Effector memory CD4-positive, alpha-beta T cell (primary cell): ENCODE data around the gene ATXN1.
"Not testable (repeated sequence)": the region's sequence is repeated elsewhere in the genome, so short reads cannot be mapped to it uniquely, and the experiment has no call there.

Experiments used
- DNase-seq, 3 donors: peaks; one replicate each; pipeline ENCODE4 v3.0.0-alpha.2; 2020
- H3K27ac ChIP-seq: 2 replicates; pipeline ENCODE4 v1.7.0; 2013; ENCODE audit warnings: mild to moderate bottlenecking, low read length, moderate library complexity; ENCODE audit not compliant: insufficient read depth, poor library complexity, severe bottlenecking
- H3K27me3 ChIP-seq: replicated peaks from 2 replicates; pipeline ENCODE4 v1.7.0; 2013; ENCODE audit warnings: mild to moderate bottlenecking, low read length; ENCODE audit not compliant: insufficient read depth, control insufficient read depth, poor library complexity, severe bottlenecking
- H3K36me3 ChIP-seq: 2 replicates; pipeline ENCODE4 v1.7.0; 2013; ENCODE audit warnings: mild to moderate bottlenecking, low read length, moderate library complexity; ENCODE audit not compliant: control insufficient read depth, insufficient read depth
- H3K4me1 ChIP-seq: 2 replicates; pipeline ENCODE4 v1.7.0; 2013; ENCODE audit warnings: low read length, mild to moderate bottlenecking; ENCODE audit not compliant: control insufficient read depth, insufficient read depth, poor library complexity, severe bottlenecking
- H3K4me3 ChIP-seq: 2 replicates; pipeline ENCODE4 v1.7.0; 2013; ENCODE audit warnings: low read length, low read depth, mild to moderate bottlenecking; ENCODE audit not compliant: insufficient read depth, poor library complexity, severe bottlenecking
- H3K9me3 ChIP-seq: 2 replicates; pipeline ENCODE4 v1.7.0; 2013; ENCODE audit warnings: mild to moderate bottlenecking, low read length, moderate library complexity; ENCODE audit not compliant: control insufficient read depth

The ATXN1 gene

DNA sequence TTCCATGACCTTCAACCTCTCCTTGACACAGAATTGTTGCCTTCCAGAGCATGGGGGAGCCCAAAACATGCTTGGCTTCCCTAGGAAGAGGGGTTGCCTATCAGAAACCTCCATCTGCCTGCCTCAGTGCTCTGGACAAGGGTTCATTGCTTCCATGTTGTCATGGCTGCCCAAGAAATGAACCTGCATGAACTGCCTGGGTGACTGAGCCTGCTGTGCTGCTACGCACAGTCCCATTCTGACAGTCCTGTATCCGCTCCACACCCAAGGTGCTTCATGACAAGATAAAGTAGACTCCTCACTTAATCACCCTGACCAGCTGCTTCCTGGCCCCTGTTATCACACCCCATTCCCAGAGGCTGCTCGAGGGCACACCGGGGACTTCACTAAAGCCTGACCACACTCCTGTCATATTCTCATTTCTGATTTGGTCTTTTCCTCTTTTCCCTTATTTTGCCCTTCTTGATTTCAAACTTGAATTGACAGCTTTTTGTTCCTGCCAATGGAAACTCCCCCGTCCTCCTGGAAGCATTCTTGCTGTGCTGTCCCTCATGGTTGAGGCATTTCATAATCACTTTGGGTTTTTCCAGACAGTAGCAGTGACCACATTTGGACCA, 491.0 kb downstream of the ATXN1 start:
- Histone ChIP-seq H3K27ac (no peak overlapping the region), H3K4me3 (no peak overlapping the region), H3K27me3 (no peaks in the 10 kb centered on the region), H3K4me1 (no peaks in the 10 kb centered on the region), H3K9me3 (no peaks in the 10 kb centered on the region), H3K36me3 (no peaks in the 10 kb centered on the region)
- DNase-seq = no peak

DNA sequence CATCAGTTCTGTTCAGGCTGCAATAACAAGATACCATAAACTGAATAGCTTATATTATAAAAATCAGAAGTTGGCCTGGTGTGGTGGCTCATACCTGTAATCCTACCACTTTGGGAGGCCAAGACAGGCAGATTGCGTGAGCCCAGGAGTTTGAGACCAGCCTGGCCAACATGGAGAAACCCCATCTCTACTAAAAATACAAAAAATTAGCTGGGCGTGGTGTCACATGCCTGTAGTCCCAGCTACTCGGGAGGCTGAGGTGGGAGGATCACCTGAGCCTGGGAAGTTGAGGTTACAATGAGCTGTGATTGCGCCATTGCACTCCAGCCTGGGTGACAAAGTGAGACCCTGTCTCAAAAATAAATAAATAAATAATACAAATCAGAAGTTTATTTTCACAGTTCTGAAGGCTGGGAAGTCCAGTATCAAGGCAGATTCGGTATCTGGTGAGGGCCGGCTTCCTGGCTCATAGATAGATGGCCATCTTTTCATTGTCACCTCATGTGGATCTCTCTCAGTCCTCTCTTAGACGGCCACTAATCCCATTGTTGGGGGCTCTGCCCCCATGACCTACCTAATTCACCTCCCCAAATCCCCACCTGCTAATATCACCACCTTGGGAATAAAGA, 491.7 kb downstream of the ATXN1 start:
- not testable (repeated sequence) for H3K4me1 ChIP-seq, DNase-seq, H3K9me3 ChIP-seq, H3K27me3 ChIP-seq, H3K36me3 ChIP-seq, H3K4me3 ChIP-seq, H3K27ac ChIP-seq

DNA sequence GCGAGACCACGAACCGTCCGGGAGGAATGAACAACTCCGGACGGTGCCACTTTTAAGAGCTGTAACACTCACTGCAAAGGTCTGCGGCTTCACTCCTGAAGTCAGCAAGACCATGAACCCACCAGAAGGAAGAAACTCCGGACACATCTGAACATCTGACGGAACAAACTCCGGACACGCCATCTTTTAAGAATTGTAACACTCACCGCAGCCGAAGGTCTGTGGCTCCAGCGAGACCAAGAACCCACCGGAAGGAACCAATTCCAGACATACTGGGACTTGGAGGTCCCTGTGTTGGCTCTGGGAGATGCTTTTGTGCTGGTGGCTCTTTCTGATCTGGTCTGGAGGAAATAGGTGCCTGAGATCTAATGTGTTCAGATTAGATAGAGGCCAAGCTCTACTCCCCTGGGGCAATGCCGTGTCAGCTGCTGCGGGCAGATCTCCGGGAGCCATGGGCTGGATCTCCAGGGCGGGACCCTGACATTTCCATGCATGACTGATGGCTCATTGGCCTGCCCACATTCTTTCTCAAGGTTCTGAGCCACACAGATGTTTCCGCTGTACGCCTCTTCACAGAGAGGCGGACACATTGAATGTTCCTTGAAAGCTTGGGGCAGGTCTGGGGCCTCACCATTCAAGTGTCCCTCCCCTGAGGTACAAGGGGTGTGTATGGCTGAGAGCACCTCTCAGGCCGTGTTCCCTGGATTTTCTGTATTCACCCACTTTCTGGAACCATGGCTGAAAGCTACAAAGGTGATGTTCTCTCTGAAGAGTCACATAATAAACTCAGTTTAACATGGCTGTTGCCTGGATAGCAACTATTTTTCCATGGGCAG, 493.6 kb downstream of the ATXN1 start:
- Histone ChIP-seq H3K27ac (no peak overlapping the region), H3K4me3 (no peak overlapping the region), H3K4me1 (no peaks in the 10 kb centered on the region), H3K27me3 (no peaks in the 10 kb centered on the region), H3K9me3 (no peaks in the 10 kb centered on the region), H3K36me3 (no peaks in the 10 kb centered on the region)
- DNase-seq = no peak

DNA sequence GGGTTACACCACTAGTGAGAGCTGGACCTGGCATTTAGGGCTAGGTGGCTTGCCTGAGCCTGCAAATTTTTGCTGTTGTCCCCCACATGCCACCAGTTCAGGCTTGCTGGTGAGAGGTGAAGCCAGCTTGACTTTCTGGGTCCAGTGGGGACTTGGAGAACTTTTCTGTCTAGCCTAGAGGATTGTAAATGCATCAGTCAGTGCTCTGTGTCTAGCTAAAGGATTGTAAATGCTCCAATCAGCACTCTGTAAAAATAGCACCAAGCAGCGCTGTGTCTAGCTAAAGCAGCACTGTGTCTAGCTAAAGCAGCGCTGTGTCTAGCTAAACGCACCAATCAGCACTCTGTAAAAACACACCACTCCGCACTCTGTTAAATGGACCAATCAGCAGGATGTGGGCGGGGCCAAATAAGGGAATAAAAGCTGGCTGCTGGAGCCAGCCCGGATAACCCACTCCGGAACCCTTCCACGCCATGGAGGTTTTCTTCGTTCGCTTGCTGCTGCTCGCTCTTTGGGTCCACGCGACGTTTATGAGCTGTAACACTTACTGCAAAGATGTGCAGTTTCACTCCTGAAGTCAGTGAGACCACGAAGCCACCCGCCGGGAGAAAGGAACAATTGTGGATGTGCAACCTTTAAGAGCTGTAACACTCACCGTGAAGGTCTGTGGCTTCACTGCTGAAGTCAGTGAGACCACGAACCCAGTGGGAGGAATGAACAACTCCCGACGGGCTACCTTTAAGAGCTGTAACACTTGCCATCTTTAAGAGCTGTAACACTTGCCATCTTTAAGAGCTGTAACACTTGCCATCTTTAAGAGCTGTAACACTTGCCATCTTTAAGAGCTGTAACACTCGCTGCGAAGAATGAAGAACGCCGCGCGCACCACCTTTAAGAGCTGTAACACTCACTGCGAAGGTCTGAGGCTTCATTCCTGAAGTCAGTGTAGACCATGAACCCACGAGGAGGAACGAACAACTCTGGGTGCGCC, 495.6 kb downstream of the ATXN1 start:
- H3K36me3 ChIP-seq = no peaks in the 10 kb centered on the region
- DNase-seq = no peak
- H3K27ac ChIP-seq = no peak overlapping the region
- no peaks in the 10 kb centered on the region for H3K9me3 ChIP-seq
- H3K4me3 ChIP-seq = no peak overlapping the region
- H3K27me3 ChIP-seq = no peaks in the 10 kb centered on the region
- no peaks in the 10 kb centered on the region for H3K4me1 ChIP-seq

GRCh38 chr6:16264785-16265184, 496.5 kb downstream of the ATXN1 start:
- Histone ChIP-seq H3K27ac (no peak overlapping the region), H3K4me1 (no peaks in the 10 kb centered on the region), H3K36me3 (no peaks in the 10 kb centered on the region), H3K9me3 (no peaks in the 10 kb centered on the region), H3K4me3 (no peak overlapping the region), H3K27me3 (no peaks in the 10 kb centered on the region)
- no peak for DNase-seq

DNA sequence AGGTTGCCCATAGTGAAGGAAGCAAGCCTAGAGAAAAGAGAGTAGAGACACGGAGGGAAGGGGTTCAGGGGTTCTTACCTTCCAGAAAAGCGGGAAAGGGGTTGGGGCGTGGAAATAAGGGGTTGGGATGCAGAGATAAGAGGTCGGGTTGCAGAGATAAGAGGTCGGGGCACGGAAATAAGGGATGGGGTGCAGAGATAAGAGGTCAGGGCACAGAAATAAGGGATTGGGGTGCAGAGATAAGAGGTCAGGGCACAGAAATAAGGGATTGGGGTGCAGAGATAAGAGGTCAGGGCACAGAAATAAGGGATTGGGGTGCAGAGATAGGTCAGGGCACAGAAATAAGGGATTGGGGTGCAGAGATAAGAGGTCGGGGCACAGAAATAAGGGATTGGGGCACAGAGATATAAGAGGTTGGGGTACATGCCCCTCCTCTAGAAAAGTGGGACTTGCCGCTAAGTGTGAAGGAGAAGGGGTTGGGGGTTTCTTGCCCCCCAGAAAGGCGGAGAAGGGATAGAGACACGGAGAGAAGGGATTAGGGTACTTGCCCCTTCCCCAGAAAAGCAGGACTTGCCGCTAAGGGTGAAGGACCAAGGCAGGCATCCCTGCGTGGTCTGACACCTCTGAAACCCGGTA, 497.7 kb downstream of the ATXN1 start:
- H3K27me3 ChIP-seq, DNase-seq, H3K9me3 ChIP-seq, H3K4me3 ChIP-seq, H3K4me1 ChIP-seq, H3K36me3 ChIP-seq, H3K27ac ChIP-seq: not testable (repeated sequence)

DNA sequence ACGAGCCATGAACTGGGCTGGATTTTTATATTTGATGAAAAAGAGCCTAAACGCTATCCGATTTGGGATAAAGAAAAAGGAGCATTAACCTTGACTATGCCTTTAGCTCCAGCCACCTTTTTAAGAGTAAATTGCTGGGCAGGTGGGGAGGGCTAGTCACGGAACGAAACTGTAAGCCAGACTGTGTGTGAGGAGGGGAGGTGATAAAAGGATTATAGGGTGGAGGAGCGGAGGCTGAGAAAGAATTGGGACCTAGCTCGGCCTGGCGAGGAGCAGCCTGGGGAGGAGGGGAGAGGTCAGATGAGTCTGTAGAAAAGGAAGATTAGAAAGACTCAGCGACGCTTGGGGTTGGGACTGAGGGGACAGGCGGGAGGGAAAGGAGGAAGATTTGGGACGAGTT, 498.5 kb downstream of the ATXN1 start:
- H3K4me3 ChIP-seq = not testable (repeated sequence)

GRCh38 chr6:16260602-16261001, 500.7 kb downstream of the ATXN1 start:
- not testable (repeated sequence) for H3K36me3 ChIP-seq, H3K4me1 ChIP-seq, DNase-seq, H3K9me3 ChIP-seq, H3K27ac ChIP-seq, H3K4me3 ChIP-seq, H3K27me3 ChIP-seq

More for the DNA sequence above, 498.5 kb downstream of the ATXN1 start:
- DNase-seq, H3K9me3 ChIP-seq, H3K36me3 ChIP-seq, H3K4me1 ChIP-seq, H3K27ac ChIP-seq, H3K27me3 ChIP-seq: not testable (repeated sequence)

- H3K27me3 ChIP-seq, H3K4me1 ChIP-seq, H3K27ac ChIP-seq, H3K9me3 ChIP-seq, DNase-seq, H3K36me3 ChIP-seq, H3K4me3 ChIP-seq: not testable (repeated sequence)
Observed at GRCh38 chr6:16259604-16260003, 501.7 kb downstream of the ATXN1 start.
